ENCODE data around the gene CCNJ. TPM values are rescaled to one million over a fixed set of nuclear protein-coding genes. Genes with fewer than 3 reads are reported as not detected.

CCNJ gene
- total and polyA plus RNA-seq, 2 experiments from 2014 or later, result 14.1 to 29.6 TPM

DNA sequence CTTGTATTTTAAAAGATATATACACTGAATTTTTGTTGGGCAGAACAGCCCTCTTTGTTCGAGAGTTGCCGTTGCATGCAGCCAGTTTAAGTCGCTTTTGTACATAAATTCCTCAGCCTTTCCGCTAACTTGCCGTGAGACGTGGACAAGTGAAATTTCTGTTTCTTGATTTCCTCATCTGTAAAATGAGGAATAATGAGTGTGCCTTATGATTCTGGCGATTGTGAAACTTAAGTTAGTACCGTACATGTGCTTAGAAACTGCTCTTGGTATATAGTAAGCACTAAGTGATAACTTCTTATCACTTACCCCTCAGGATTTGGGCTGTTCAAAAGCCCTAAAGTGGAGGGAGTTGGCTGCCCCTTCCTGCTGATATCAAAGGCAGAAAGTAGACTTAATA, 1.4 kb downstream of the CCNJ start (continued):
- TF ChIP-seq ZNF462 (CRISPR knock-in tag; IDR thresholded peaks at IDR 0.05), result no peak

DNA sequence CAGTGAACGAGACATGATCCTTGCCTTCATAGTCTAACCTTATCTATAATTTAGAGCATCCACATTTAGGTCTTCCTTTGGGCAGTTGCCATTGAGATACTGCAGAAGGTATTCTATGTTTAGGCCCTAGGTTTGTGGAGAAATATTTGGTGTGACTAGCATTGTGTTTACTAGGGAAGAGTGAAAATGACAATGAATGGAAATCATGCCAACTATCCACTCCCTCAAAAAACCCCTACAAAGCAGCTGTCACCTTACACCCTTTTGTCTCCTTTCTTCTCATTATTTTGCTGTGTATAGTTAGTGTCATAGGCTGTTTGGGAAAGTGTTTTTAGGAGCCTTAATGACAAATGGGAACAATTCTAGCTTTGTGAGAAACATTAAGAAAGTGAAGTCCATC, 3.2 kb downstream of the CCNJ start:
- Mint-ChIP-seq H3K27ac (no peak overlapping the region), H3K27me3 (ENCODE audit: insufficient read depth, low read depth, poor library complexity) (peaks cover 3% of the 10 kb centered on the region), H3K4me3 (no peak overlapping the region)
- no peak for TF ChIP-seq EZH2phosphoT487 (IDR thresholded peaks at IDR 0.05; ENCODE audit: unreplicated experiment)
- TF ChIP-seq STAT1 (IDR thresholded peaks at IDR 0.05; ENCODE audit: unreplicated experiment), result no peak
- TF ChIP-seq, protein P1, sequence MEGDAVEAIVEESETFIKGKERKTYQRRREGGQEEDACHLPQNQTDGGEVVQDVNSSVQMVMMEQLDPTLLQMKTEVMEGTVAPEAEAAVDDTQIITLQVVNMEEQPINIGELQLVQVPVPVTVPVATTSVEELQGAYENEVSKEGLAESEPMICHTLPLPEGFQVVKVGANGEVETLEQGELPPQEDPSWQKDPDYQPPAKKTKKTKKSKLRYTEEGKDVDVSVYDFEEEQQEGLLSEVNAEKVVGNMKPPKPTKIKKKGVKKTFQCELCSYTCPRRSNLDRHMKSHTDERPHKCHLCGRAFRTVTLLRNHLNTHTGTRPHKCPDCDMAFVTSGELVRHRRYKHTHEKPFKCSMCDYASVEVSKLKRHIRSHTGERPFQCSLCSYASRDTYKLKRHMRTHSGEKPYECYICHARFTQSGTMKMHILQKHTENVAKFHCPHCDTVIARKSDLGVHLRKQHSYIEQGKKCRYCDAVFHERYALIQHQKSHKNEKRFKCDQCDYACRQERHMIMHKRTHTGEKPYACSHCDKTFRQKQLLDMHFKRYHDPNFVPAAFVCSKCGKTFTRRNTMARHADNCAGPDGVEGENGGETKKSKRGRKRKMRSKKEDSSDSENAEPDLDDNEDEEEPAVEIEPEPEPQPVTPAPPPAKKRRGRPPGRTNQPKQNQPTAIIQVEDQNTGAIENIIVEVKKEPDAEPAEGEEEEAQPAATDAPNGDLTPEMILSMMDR (conservative IDR thresholded peaks at IDR 0.05; ENCODE audit: low read depth in 2 of 2), result no peak
- TF ChIP-seq CREB1 (CRISPR knock-in tag; IDR thresholded peaks at IDR 0.05; ENCODE audit: low read depth), result no peak
- TF ChIP-seq JUNB (IDR thresholded peaks at IDR 0.05; ENCODE audit: unreplicated experiment), result no peak
- TF ChIP-seq ZNF462 (CRISPR knock-in tag; IDR thresholded peaks at IDR 0.05), result no peak
- no peak for TF ChIP-seq NANOG (IDR thresholded peaks at IDR 0.05; ENCODE audit: borderline replicate concordance)
- no peak for TF ChIP-seq EZH2 (IDR thresholded peaks at IDR 0.05; ENCODE audit: low read depth, unreplicated experiment)

More for the DNA sequence above, 3.2 kb downstream of the CCNJ start:
- Histone ChIP-seq H3K4me1 (ENCODE audit: insufficient read depth) (0 out of 2 replicates have a peak, but pooled peaks cover 13% of the 10 kb centered on the region), H3K79me2 (replicated peaks; ENCODE audit: insufficient read depth) (peaks cover 77% of the 10 kb centered on the region), H3F3A (replicated peaks; ENCODE audit: low read depth) (no peaks in the 10 kb centered on the region), H3K27ac (ENCODE audit: low read depth) (no peak overlapping the region), H3K4me3 (no peak overlapping the region), H3K9me2 (ENCODE audit: insufficient read depth) (no peaks in the 10 kb centered on the region), H3K27me3 (ENCODE audit: insufficient read depth) (peaks cover 13% of the 10 kb centered on the region), H2AFZ (no peak overlapping the region), H3K4me2 (0 out of 2 replicates have a peak overlapping the region, but pooled peaks have one; percentile 91), H3K36me3 (ENCODE audit: insufficient read depth) (peaks cover 8% of the 10 kb centered on the region; the same call in 1 of the 2 replicates), H4K20me1 (replicated peaks; ENCODE audit: insufficient read depth) (peaks cover 34% of the 10 kb centered on the region)
- ATAC-seq, result no peak
- peaks cover 46% of the 10 kb centered on the region for H3K36me3 Mint-ChIP-seq (ENCODE audit: low read depth)
- H3K4me1 Mint-ChIP-seq, result peaks cover 26% of the 10 kb centered on the region
- peaks cover 4% of the 10 kb centered on the region; the same call in 2 of the 3 replicates for H3K9me3 Mint-ChIP-seq
- no peak for DNase-seq (ENCODE audit: low spot score)

Measured in GM23338 (cell line).